Transverse colon (tissue), 3 donors: Measurements from ENCODE around the gene DDX19B.

Source experiments
- POLR2A ChIP-seq: fragments of 450-650 bp; IDR thresholded peaks from one replicate; pipeline ENCODE4 v1.6.1; 2016; ENCODE audit warnings: antibody characterized with exemption, mild to moderate bottlenecking, moderate library complexity
- TF ChIP-seq, protein P1 (sequence below), 5 experiments: fragments of 200-600 bp in 3 of 5; fragments of 450-650 bp in 2 of 5; sonication (generic) in 3 of 5; IDR thresholded peaks; 1 replicate in 2 of 5; 2 replicates in 3 of 5; pipeline ENCODE4 v1.5.1; 2016 to 2017; ENCODE audit warnings: antibody characterized with exemption in 5 of 5, inconsistent platforms in 3 of 5, mild to moderate bottlenecking in 2 of 5, moderate library complexity in 1 of 5

DNA sequence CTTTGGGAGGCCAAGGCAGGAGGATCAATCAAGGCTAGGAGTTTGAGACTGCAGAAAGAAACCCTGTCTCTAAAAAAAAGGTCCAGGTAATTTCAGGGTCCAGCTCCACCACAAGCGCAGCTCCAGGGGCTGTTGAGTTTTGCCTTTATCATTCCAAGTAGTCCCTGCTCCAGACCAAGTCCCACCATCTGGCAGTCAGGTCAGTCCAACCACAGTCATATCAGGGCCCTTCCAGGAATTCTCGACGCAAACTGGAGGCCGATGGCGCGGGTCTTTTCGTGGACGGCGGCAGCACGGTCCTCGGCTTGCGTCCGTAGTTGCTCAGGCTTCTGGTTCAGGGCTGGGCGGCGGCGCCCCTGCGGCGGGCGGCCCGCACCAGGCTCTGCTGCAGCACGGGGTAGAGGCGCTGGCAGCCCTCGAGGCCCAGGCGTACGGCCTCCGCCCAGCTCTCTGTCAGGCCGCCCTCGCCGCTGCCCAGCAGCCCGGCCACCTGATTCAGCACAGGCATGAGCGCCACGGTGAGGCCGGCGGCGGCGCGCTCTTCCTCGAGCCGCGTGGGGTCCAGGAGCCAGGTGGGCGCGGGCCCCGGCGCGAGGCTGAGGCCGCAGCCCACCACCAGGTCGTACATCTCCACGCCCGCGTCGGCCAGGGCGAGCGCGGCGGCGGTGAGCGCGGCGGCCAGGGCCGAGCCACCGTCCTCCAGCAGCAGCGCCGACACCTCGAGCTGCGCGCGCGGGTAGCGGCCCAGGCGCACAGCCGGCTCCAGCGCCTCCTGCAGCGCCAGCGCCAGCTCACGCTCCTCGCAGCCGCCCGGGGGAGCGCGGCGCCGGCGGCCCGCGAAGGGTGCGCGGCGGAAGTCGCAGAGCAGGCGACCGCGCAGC lies 48.0 kb upstream of the DDX19B start:
- TF ChIP-seq, protein P1, sequence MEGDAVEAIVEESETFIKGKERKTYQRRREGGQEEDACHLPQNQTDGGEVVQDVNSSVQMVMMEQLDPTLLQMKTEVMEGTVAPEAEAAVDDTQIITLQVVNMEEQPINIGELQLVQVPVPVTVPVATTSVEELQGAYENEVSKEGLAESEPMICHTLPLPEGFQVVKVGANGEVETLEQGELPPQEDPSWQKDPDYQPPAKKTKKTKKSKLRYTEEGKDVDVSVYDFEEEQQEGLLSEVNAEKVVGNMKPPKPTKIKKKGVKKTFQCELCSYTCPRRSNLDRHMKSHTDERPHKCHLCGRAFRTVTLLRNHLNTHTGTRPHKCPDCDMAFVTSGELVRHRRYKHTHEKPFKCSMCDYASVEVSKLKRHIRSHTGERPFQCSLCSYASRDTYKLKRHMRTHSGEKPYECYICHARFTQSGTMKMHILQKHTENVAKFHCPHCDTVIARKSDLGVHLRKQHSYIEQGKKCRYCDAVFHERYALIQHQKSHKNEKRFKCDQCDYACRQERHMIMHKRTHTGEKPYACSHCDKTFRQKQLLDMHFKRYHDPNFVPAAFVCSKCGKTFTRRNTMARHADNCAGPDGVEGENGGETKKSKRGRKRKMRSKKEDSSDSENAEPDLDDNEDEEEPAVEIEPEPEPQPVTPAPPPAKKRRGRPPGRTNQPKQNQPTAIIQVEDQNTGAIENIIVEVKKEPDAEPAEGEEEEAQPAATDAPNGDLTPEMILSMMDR (IDR thresholded peaks at IDR 0.05), result no peak
- no peak for TF ChIP-seq POLR2A
